HepG2 (cell line): ENCODE measurements around the gene KARS1.

Experiments used
- ELF4 ChIP-seq: sonication (generic); formaldehyde crosslinking; IDR thresholded peaks from 2 replicates; pipeline ENCODE4 v1.5.0; 2020; ENCODE audit warnings: missing genetic modification reagents, mild to moderate bottlenecking, moderate library complexity, borderline replicate concordance
- KDM5B ChIP-seq: sonication (generic); formaldehyde crosslinking; IDR thresholded peaks from 2 replicates; pipeline ENCODE4 v1.4.0; 2020; ENCODE audit warnings: missing genetic modification reagents, mild to moderate bottlenecking, borderline replicate concordance
- TF ChIP-seq, protein P1 (sequence below): sonication (generic); formaldehyde crosslinking; IDR thresholded peaks from 2 replicates; pipeline ENCODE4 v1.5.0; 2020; ENCODE audit warnings: mild to moderate bottlenecking, missing genetic modification reagents, moderate library complexity

DNA sequence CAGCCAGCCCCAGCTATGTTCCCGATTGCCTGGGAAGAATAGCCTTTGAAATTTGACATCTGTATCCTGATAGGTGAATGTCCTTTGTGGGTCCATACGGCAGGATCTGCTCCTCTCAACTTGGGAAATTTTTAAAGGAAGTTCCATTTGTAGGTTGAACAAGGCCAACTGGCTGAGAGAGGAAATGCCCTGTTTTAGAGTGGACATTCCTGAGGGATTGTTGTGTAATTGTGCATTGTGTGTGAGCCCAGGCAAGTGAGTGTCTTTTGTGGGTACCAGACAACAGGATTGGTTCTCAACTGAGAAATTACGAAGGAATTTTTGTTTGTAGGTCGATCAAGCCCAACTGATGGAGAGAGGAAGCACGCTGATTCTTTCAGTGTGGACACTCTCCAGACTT, 31.9 kb upstream of the KARS1 start:
- TF ChIP-seq, protein P1, sequence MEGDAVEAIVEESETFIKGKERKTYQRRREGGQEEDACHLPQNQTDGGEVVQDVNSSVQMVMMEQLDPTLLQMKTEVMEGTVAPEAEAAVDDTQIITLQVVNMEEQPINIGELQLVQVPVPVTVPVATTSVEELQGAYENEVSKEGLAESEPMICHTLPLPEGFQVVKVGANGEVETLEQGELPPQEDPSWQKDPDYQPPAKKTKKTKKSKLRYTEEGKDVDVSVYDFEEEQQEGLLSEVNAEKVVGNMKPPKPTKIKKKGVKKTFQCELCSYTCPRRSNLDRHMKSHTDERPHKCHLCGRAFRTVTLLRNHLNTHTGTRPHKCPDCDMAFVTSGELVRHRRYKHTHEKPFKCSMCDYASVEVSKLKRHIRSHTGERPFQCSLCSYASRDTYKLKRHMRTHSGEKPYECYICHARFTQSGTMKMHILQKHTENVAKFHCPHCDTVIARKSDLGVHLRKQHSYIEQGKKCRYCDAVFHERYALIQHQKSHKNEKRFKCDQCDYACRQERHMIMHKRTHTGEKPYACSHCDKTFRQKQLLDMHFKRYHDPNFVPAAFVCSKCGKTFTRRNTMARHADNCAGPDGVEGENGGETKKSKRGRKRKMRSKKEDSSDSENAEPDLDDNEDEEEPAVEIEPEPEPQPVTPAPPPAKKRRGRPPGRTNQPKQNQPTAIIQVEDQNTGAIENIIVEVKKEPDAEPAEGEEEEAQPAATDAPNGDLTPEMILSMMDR (CRISPR knock-in tag): no peak
- TF ChIP-seq KDM5B (CRISPR knock-in tag) (no peak), ELF4 (no peak)
